GM18517 (cell line): Measurements from ENCODE around the gene OR5C1.
"Not testable (repeated sequence)": the region's sequence is repeated elsewhere in the genome, so short reads cannot be mapped to it uniquely, and the experiment has no call there.

Experiments
- ATAC-seq: cut with Tn5 transposase; IDR thresholded peaks from one replicate; pipeline ENCODE4 v1.9.1; 2021; ENCODE audit warnings: mild to moderate bottlenecking, moderate library complexity; ENCODE audit not compliant: unreplicated experiment

The OR5C1 gene

DNA sequence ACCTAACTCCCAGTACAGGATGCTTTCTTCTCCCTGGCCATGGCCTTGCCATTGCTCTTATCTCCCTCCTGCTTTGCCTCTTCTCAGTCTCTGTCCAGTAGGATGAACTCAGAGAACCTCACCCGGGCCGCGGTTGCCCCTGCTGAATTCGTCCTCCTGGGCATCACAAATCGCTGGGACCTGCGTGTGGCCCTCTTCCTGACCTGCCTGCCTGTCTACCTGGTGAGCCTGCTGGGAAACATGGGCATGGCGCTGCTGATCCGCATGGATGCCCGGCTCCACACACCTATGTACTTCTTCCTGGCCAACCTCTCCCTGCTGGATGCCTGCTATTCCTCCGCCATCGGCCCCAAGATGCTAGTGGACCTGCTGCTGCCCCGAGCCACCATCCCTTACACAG lies at the start of gene OR5C1:
Gene OR5C1 (plus strand): TSS at position 103 of the 400 bp plus-strand sequence. CDS start 0 bp downstream, at position 103.
- ATAC-seq: no peak

DNA sequence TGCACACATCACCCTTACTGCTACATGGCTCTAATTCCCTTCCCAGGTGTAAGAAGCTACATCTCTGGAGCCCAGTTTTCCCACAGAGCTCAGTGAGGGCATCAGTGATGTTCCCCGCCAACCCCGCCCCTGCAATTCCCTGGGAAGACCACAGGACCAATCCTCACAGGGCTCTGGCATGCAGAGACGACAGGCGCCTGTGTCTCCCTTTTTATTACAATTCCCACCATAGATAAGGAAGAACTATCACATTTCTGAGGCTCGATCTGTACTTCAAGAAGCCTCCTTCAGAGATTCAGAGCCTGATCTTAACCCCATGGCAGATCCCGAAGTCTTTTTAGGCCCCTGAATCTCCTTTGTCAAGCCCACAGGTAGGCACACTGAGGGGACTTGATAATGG lies 46.7 kb upstream of the OR5C1 start, which contains the start of gene OR1L6:
Gene OR1L6 (plus strand): TSS at position 301 of the 400 bp plus-strand sequence. CDS start 7,545 bp downstream, outside the sequence.
- no peak for ATAC-seq

DNA sequence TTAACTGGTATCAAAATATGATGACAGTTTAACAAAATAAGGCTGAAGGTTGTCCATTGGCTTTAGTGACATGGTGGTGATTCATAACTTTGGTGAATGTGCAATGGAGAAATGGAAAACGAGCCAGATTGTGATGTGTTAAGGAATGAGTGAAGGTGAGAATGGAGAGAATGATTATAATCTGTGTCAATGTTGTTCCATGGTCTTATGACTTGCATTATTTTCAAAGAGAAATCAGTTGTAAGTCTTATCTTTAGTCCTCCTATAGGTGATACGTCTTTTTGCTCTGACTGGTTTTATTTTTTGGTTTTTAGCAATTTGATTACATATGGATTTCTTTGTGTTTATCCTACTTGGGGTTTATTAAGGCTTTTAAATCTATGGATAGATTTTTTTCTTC lies 33.9 kb upstream of the OR5C1 start:
- no peak for ATAC-seq

DNA sequence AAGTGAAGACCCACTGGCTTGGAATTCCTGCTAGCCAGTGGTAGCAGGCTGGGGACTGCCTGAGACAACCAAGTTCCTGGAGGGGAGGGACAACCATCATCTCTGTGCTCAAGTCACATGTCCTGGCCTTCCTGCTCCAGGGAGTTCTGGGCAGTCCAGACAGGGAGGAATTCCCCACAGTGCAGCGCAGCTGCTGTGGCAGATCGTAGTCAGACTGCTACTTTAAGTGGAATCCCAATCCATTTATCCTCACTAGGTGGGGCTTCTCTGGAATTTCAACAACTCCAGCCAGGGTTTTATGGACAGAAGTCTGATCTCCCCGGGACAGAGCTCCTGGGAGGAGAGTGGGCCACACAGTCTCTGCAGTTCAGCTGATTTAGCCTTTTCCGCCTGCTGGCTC lies 20.9 kb upstream of the OR5C1 start:
- ATAC-seq: no peak

DNA sequence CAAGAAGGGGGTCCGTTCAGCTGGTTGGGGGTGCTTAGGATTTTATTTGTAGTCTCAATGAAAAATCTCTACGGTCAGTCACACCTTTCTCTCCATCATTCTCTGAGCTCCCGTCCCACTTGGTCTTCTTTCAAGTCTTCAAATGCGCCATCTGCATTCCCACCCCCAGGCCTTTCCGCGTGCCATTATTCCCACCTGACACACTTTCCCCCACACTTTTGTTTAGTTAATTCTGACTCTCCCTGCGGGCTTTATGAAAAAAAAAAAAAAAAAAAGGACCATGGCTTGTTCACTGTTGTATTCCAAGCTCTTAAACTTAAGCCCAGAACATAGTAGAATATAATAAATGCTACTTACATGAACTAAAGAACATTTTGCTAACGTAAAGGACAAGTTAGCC lies 11.7 kb upstream of the OR5C1 start:
- no peak for ATAC-seq

DNA sequence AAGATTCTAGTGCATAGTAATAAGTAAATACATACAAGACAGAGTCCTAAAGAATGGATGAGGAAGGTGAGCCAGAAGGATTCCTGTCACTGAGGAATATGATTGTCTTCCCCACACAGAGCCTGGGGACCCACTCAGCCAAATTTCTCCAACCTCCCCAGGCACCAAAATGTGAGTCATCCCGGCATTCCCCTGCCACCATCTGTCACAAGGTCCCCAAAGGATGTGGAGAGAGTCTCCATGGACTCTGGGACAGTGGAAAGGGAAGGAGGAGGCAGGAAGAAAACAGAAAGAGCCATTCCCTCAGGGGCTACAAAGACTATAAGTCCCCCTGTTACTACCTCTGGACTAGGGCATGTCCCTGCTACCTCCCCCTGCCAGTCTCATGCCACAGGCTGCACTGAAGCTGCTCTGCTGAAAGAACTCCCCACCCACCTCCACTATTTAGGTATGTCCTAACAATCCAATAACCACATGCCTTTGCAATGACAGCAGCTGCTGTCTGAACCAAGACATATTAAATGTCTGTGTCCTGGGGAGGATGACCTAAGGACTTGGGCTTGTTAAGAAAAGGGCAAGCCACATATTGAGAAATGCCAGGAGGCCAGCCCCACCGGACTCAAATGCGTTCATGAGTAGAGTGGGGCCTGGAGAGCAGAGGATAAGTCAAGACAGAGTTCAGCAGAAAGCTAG lies 10.7 kb upstream of the OR5C1 start:
- ATAC-seq: no peak

DNA sequence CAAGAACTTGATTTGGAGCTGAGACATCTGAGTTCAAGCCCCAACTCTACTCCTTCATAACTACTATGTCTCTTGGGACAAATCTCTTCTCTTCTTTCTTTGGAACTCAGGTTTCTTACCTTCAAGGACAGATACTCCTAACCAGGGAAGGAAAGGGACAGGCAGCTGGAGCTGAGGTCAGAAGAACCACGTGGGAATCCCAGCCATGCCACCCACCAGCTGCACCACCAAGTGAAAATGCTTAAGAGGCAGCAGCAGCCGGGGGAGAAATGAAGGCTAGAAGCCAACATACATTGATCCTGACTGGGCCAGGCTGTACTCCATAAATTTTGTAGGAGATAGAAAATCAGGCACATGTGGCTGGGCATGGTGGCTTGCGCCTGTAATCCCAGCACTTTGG lies 9.6 kb upstream of the OR5C1 start:
- ATAC-seq: no peak

DNA sequence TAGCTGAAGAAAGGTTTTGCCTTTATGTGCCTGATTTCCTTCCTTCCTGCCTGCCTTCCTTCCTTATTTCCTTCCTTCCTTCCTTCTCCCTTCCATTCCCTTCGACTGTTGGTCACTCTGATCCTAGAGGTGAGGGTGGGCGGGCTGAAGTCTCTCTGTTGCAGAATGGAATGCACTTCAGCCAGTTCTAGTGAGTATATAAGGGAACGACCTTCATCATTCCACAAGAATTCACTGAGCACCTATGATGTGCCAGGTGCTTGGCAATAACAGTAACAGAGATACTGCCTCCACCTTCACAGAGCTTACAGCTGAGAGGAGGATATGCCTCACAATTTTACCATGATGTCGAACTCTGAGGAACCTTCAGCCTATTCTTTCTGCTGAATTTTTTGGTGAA lies 8.7 kb upstream of the OR5C1 start:
- no peak for ATAC-seq

DNA sequence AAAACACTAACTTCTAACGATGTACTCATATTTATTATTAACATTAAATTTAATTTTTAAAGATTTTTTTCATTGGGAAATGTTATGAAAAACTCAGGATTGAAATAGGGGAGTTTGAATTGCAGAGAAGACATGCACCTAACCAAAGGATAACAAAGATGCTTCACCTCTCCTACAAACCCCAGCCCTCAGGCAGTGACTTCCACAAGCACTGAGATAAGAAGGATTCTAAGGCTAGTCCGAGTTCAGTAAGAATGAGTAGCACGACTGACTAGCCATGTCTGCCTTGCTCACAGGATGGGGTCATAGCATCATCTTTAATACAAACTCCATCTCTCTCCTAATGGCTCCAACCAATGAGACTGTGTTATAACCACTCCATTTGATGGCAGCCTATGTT lies 7.1 kb upstream of the OR5C1 start:
- ATAC-seq: no peak

DNA sequence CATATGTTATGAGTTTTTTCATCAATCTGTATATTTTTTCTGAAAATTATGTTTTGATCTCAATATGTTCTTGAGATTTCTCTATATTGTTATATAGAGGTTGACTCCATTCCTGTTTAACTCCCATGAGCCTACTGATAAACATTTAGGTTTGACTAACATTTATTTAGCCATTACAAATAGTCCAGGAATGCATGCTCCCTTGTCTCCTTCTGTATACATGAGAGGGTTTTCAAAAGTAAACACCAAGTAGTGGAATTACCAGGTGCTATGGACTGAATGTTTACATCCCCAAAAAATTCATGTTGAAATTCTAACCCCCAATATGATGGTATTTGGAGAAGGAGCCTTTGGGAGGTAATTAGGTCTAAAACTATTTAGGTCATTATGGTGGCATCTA lies 3.5 kb upstream of the OR5C1 start:
- ATAC-seq: no peak

DNA sequence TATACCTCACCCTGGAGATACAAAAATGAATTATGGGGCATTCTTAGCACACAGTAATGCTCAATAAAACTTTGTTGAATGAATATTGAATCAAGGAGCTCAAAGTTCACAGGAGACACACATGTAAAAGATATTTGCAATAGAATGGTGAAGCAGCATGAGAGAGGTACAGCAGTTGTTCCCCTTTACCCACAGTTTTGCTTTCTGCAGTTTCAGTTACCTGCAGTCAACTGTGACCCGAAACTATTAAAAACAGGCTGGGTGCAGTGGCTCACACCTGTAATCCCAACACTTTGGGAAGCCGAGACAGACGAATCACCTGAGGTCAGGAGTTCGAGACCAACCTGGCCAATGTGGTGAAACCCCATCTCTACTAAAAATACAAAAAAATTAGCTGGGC lies 2.4 kb upstream of the OR5C1 start:
- ATAC-seq: no peak

DNA sequence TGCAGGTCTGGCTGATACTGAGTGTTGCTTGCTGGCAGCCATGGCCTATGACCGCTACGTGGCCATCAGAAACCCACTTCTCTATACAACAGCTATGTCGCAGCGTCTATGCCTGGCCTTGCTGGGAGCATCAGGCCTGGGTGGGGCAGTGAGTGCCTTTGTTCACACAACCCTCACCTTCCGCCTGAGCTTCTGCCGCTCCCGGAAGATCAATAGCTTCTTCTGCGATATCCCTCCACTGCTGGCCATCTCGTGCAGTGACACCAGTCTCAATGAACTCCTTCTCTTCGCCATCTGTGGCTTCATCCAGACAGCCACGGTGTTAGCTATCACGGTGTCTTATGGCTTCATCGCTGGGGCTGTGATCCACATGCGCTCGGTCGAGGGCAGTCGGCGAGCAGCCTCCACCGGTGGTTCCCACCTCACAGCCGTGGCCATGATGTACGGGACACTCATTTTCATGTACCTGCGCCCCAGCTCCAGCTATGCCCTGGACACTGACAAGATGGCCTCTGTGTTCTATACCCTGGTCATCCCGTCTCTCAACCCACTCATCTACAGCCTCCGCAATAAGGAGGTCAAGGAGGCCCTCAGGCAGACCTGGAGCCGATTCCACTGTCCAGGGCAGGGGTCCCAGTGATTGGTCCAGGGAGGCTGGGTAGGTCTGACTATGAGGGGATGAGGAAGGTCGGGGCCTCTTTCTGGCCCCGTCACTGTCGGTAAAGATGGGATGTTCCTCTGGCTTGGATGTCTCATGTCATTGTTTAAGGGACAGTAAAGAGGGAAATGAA lies 718 bp downstream of the OR5C1 start:
- ATAC-seq: no peak

DNA sequence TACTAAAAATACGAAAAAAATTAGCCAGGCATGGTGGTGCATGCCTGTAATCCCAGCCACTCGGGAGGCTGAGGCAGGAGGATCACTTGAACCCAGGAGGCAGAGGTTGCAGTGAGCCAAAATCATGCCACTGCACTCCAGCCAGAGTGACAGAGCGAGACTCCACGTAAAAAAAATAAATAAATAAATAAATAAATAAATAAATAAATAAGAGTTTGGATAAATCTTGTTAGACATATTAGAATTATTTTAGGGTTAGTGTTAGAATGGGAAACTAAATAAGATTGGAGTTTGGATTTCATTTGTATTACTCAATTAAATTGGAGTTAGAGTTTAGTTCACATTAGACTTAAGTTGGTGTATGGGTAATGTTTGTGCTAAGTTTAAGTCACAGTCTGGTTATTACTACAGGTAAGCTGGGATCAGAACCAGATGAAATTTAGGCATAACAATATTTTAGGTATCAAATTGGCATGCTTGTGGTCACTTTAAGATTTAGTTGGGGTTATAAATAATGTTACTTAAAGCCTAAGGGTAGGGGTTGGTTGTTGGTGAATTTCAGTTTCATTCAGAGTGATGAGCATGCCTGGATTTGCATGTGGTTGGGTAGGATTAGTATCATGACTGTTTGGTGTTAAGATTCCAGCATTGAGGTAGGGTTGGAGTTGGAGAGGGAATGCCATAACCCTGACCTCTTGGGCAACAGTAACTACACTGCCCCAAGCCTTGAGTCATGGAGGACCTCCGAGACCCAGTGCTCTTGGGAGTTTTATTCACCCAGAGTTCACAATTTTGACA lies 3.3 kb downstream of the OR5C1 start:
- ATAC-seq: no peak

DNA sequence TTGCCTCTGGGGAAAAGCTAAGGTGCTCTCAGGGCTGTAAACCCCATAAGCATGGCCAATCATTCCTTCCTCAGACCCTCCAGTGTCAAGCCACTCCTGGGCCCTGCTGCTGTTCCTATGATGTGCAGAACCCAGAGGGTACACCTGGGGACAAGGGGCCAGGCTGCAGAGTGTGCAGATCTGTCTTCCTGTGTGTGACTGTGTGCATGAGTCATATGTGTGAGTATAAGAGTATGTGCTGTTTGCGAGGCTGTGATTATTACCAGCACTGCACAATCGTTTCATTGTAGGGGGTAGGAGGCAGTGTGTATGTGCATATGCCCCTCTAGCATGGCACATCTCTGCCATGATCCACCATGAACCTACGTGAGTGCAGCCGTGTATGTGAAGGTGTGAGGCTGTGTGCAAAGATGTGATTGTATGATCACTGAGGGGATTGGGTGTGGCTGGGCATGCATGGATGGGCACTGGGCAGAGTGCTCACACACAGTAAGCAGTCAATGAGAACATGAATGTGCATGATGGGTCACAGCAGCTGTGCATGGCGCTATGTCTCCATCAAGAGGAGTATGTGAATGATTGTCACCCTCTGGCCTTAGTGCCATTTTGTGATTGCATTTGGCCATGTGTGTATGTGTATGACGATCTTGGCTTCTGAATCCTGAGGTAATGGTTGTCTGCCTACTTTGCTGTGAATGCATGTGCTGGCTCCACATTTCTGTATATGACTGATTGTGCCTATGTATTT lies 8.8 kb downstream of the OR5C1 start:
- no peak for ATAC-seq

DNA sequence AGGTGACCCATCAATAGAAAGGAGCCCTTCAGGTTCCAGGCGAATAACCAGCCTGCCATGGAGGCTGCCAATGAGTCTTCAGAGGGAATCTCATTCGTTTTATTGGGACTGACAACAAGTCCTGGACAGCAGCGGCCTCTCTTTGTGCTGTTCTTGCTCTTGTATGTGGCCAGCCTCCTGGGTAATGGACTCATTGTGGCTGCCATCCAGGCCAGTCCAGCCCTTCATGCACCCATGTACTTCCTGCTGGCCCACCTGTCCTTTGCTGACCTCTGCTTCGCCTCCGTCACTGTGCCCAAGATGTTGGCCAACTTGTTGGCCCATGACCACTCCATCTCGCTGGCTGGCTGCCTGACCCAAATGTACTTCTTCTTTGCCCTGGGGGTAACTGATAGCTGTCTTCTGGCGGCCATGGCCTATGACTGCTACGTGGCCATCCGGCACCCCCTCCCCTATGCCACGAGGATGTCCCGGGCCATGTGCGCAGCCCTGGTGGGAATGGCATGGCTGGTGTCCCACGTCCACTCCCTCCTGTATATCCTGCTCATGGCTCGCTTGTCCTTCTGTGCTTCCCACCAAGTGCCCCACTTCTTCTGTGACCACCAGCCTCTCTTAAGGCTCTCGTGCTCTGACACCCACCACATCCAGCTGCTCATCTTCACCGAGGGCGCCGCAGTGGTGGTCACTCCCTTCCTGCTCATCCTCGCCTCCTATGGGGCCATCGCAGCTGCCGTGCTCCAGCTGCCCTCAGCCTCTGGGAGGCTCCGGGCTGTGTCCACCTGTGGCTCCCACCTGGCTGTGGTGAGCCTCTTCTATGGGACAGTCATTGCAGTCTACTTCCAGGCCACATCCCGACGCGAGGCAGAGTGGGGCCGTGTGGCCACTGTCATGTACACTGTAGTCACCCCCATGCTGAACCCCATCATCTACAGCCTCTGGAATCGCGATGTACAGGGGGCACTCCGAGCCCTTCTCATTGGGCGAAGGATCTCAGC lies 11.6 kb downstream of the OR5C1 start, which contains the start of gene OR1K1:
Gene OR1K1 (plus strand): TSS at position 58 of the 995 bp plus-strand sequence. CDS start 0 bp downstream, at position 58.
- ATAC-seq: no peak

DNA sequence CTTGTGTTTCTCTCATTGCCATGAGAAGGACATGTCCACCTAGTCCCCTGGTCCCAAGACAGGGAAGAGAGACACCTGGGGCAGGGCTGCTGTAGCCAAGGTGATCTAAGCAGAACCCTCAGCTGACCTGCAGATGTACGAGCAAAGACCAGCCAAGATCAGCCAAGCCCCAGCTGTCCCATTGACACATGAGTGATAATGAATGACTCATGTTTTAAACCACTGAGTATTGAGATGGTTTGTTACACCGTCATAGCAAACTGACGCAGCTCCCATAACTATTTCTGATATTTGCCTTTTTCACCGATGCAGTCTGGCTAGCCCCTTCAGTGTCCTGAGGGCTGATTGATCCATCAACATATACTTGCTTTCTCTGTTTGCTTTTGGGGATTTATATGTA lies 17.9 kb downstream of the OR5C1 start:
- no peak for ATAC-seq

DNA sequence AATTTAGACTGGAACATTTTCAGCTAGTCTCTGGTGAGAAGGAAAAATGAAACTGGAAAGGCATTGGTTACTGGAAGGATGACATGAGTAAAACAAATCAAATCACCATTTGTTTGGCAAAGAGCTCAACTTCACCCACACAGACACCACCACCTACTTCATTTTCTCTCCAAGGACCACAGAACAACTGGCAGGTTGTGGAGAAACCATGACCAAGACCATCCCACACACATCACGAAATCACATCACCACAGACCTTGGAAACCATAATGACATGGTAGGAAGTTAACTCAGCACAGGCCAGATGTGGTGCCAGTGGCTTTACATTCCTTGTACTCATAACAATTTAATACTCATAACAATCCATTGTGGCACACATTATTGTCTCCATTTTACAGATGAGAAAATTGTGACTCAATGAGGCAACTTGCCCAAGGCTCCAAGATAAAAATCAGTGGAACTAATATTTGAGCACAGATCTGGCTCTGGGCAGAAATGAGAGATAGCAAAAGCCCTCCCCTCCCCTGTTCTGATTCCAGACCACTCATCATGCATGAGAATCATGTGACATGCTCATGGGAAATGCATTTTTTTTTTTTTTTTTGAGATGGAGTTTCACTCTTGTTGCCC lies 18.7 kb downstream of the OR5C1 start:
- ATAC-seq: no peak

DNA sequence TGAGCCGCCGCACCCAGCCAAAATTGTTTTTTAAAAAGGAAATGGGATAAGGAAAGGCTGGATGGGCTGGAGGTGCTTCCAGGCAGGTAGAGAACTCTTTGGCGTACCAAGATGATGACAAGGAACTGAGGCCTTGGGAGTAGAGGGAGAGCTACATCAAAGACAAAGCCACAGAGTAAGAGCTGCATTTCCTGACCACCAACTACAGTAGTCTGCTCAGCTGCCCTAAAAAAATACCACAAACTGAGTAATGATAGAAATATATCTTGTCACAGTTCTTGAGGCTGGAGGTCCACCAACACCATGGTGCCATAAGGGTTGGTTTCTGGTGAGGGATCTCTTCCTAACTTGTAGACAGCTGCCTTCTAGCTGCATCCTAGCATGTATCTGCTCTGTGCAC lies 19.4 kb downstream of the OR5C1 start:
- no peak for ATAC-seq

DNA sequence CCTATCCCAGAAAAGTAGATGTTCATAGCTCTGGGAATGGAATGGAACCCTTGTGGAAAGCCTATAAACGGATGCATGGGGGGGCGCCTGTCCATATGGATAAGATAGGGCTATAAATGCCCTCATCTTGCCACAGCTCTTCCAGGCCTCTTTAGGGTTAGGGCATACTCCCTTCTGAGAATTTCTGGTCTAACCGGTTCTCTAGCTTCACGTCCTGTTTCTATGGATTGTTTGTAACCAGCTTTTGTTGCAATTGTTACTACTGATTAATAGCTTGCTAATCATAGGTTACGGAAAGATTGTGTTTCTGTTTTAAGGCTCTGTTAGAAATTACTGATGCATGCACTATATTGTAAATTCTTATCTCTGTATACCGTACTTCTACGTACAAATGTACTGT lies 20.5 kb downstream of the OR5C1 start:
- not testable (repeated sequence) for ATAC-seq
